Activated T-helper 17 cell treated with anti-CD3 and anti-CD28 coated beads, Interleukin-2, amount 50 U/mL, for 72 hours (primary cell): Measurements from ENCODE around the gene BLTP2. TPM values are rescaled to one million over a fixed set of nuclear protein-coding genes. Genes with fewer than 3 reads are reported as not detected.
"Not testable (repeated sequence)": the region's sequence is repeated elsewhere in the genome, so short reads cannot be mapped to it uniquely, and the experiment has no call there.

Source experiments
- ATAC-seq: fragments of 150-1000 bp; cut with Tn5 transposase; replicated peaks from 2 replicates; pipeline ENCODE4 v1.10.0; 2021; ENCODE audit warnings: mild to moderate bottlenecking, moderate library complexity
- H3K27ac Mint-ChIP-seq: one replicate; pipeline ENCODE4 v1.8.0; 2022; ENCODE audit warnings: mixed read lengths
- H3K27me3 Mint-ChIP-seq: one replicate; pipeline ENCODE4 v1.8.0; 2022; ENCODE audit warnings: mixed read lengths
- H3K36me3 Mint-ChIP-seq: one replicate; pipeline ENCODE4 v1.8.0; 2022; ENCODE audit warnings: low read depth, mild to moderate bottlenecking, mixed read lengths
- H3K4me1 Mint-ChIP-seq: one replicate; pipeline ENCODE4 v1.8.0; 2022; ENCODE audit warnings: mixed read lengths
- H3K4me3 Mint-ChIP-seq: one replicate; pipeline ENCODE4 v1.8.0; 2022; ENCODE audit warnings: mild to moderate bottlenecking, mixed read lengths
- H3K9me3 Mint-ChIP-seq: one replicate; pipeline ENCODE4 v1.8.0; 2022; ENCODE audit warnings: mixed read lengths
- total RNA-seq, 2 donors: library from RNA; stranded (reverse); gene quantifications; one replicate each; pipeline ENCODE4 v1.2.3, GENCODE V29; 2022

BLTP2 gene
- total RNA-seq, 2 donors from 2014 or later, result 134 to 226 TPM

GRCh38 chr17:28626818-28627217 lies 18.1 kb downstream of the BLTP2 start:
- no peak overlapping the region for H3K4me3 Mint-ChIP-seq
- peaks cover 96% of the 10 kb centered on the region for H3K36me3 Mint-ChIP-seq
- no peak for ATAC-seq
- H3K27me3 Mint-ChIP-seq, result no peaks in the 10 kb centered on the region
- H3K27ac Mint-ChIP-seq, result peak overlapping the region; percentile 61
- H3K4me1 Mint-ChIP-seq, result peaks cover 10% of the 10 kb centered on the region
- H3K9me3 Mint-ChIP-seq, result no peaks in the 10 kb centered on the region

DNA sequence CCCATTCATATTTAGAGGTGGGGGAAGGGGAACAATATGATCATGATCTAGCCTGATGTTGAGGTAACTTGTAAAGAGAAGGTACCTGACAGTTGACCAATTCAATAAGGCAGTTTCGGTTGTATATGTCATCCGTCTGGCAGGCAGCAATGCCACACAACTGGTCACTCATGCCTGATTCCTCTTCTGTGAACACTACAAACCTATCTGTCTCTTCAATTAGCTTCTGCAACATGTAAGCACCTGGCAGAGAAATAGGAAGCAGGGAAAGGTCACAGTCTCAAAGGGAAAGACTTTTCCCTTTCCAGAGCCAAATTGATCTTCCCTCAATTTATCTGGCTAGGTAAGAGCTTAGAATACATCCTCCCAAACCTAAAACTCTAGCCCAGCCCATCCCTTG lies 20.8 kb downstream of the BLTP2 start:
- Mint-ChIP-seq H3K36me3 (peaks cover 97% of the 10 kb centered on the region), H3K27ac (no peak overlapping the region), H3K9me3 (no peaks in the 10 kb centered on the region), H3K4me1 (peaks cover 10% of the 10 kb centered on the region), H3K4me3 (no peak overlapping the region), H3K27me3 (no peaks in the 10 kb centered on the region)
- ATAC-seq, result no peak

GRCh38 chr17:28623696-28624095 lies 21.3 kb downstream of the BLTP2 start:
- ATAC-seq, result no peak
- Mint-ChIP-seq H3K9me3 (no peaks in the 10 kb centered on the region), H3K4me3 (no peak overlapping the region), H3K36me3 (peaks cover 100% of the 10 kb centered on the region), H3K27me3 (no peaks in the 10 kb centered on the region), H3K27ac (no peak overlapping the region), H3K4me1 (peaks cover 10% of the 10 kb centered on the region)

DNA sequence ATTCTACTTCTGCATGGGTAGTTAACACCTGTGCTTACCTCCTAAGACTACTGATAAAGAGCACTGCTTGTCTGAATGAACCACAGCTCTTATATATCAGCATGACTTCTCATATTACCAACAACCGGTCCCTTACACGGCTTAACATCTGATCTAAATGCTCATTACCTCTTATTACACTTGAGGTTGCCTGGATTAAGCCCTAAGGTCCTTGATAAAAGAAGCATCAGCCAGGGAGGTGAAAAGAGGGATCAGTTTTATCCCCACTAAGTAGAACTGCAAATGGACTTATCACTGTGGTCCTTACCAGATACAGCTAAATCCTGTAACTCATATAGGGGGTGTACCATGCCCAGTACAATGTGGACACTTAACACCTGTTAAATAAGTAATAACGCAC lies 22.8 kb downstream of the BLTP2 start:
- Mint-ChIP-seq H3K27me3 (no peaks in the 10 kb centered on the region), H3K9me3 (no peaks in the 10 kb centered on the region), H3K4me1 (peaks cover 10% of the 10 kb centered on the region), H3K36me3 (peaks cover 100% of the 10 kb centered on the region), H3K4me3 (no peak overlapping the region), H3K27ac (peak overlapping the region; percentile 10)
- no peak for ATAC-seq

DNA sequence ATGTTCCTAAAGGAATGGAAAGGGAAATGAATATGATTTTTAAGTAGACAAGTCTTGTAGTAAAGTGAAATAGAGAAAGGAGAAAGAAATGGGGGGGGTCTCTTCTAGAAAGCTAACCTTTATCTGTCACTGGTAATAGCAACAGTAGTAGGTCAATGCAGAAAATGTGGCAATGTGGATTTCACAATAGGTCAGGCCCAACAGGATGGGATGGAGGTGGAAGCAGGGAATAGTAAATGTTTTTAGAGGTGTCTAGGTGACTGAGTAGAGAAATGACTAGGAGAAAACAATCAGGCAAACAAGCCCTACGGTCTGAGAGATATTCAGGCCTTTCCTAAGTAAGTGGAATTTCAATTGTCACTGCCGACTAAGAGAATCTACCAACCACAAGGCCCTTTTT lies 24.9 kb downstream of the BLTP2 start:
- ATAC-seq, result no peak
- Mint-ChIP-seq H3K36me3 (peaks cover 100% of the 10 kb centered on the region), H3K27ac (no peak overlapping the region), H3K9me3 (no peaks in the 10 kb centered on the region), H3K4me1 (no peaks in the 10 kb centered on the region), H3K4me3 (no peak overlapping the region), H3K27me3 (no peaks in the 10 kb centered on the region)

DNA sequence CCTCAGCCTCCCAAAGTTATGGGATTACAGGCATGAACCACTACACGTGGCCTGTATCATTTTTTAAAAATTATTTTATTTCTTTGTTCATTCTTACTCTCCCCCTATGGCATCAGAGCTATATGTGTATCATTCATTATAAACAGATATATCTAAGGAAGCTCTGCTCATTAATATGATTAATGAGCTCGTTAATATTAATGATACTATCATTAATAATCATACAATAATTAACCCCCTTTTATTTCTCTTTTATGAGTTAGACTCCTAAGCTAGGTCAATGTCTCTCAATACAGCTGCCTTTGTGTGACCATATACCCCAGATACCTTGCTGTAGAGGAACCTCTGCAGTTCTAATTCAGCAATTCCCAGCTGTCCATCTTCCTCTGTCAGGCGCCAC lies 26.5 kb downstream of the BLTP2 start:
- no peak for ATAC-seq
- no peak overlapping the region for H3K27ac Mint-ChIP-seq
- no peaks in the 10 kb centered on the region for H3K9me3 Mint-ChIP-seq
- H3K27me3 Mint-ChIP-seq, result no peaks in the 10 kb centered on the region
- no peaks in the 10 kb centered on the region for H3K4me1 Mint-ChIP-seq
- H3K36me3 Mint-ChIP-seq, result peaks cover 100% of the 10 kb centered on the region
- H3K4me3 Mint-ChIP-seq, result no peak overlapping the region

GRCh38 chr17:28616281-28616680 lies 28.7 kb downstream of the BLTP2 start:
- ATAC-seq, result no peak
- Mint-ChIP-seq H3K4me1 (no peaks in the 10 kb centered on the region), H3K27me3 (no peaks in the 10 kb centered on the region), H3K27ac (peak overlapping the region; percentile 56), H3K9me3 (no peaks in the 10 kb centered on the region), H3K4me3 (no peak overlapping the region), H3K36me3 (peaks cover 98% of the 10 kb centered on the region)

DNA sequence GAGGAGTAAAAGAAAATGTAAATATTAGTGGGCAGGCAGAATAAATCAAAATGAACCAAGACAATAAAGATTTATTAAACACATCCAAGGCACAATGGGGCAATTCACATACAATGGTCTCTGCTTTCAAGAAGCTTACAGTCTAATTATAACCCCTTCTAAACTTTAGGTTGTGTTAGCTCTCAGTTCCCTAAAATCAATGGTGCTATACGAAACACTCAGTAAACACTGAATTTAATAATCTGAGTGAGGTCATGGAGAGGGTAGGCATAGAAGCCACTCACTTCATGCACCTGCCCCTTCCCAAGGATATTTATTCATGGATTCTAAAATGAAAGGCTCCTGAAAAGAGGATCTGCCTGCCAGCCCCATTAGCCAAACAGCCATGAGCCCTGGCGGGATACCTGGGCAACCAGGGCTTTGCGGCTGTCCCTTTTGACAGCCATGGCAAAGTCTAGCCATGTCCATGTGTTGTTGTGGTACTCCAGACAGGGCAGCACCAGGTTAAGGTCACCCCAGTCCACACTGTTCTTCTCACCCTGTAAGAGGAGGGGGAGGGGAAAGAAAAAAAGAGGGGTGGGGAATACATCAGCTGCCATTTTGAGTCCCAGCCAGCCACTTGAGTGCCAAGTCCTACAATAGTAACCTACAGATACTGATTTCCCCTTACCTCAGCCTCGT lies 29.6 kb downstream of the BLTP2 start:
- Mint-ChIP-seq H3K36me3 (peaks cover 98% of the 10 kb centered on the region), H3K4me1 (no peaks in the 10 kb centered on the region), H3K27ac (no peak overlapping the region), H3K27me3 (no peaks in the 10 kb centered on the region), H3K4me3 (no peak overlapping the region), H3K9me3 (no peaks in the 10 kb centered on the region)
- ATAC-seq, result no peak

DNA sequence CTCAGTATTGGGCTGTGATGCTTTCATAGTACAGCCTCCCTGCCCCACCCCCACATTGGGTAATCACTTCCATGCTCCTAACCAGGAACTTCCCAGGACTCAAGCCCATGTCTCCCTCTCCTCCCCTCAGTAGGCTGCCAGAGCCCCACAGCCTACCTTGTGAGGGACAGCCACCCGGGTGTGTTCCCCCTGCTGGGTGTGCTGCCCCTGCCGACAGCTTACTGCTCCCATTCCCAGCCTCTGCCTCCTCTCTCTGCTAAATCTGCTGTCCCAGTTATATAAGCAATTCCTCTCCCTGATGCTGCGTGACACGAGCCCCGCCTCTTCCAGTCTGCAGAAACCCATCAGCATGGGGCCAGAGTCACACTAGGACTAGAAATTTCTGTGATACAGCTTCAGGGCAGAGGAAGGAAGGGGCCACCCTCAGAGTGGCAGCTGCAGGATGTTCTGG lies 31.0 kb downstream of the BLTP2 start, which contains the start of gene RSKR:
Gene RSKR (minus strand): TSS at position 255 of the 451 bp plus-strand sequence. CDS start 24 bp downstream, at position 231.
- Mint-ChIP-seq H3K4me1 (no peaks in the 10 kb centered on the region), H3K36me3 (peaks cover 98% of the 10 kb centered on the region), H3K27me3 (no peaks in the 10 kb centered on the region), H3K27ac (peak within 1 kb of the TSS; percentile 43), H3K4me3 (no peak within 1 kb of the TSS), H3K9me3 (no peaks in the 10 kb centered on the region)
- ATAC-seq, result no peak

- no peaks in the 10 kb centered on the region for H3K4me1 Mint-ChIP-seq
- no peak overlapping the region for H3K4me3 Mint-ChIP-seq
- ATAC-seq, result peak; percentile 43
- no peak overlapping the region for H3K27ac Mint-ChIP-seq
- no peaks in the 10 kb centered on the region for H3K27me3 Mint-ChIP-seq
- no peaks in the 10 kb centered on the region for H3K9me3 Mint-ChIP-seq
- peaks cover 97% of the 10 kb centered on the region for H3K36me3 Mint-ChIP-seq
These were observed 31.8 kb downstream of the BLTP2 start for GRCh38 chr17:28612936-28613872.

GRCh38 chr17:28612531-28612930 lies 32.4 kb downstream of the BLTP2 start:
- Mint-ChIP-seq H3K4me1 (no peaks in the 10 kb centered on the region), H3K4me3 (no peak overlapping the region), H3K27me3 (no peaks in the 10 kb centered on the region), H3K9me3 (no peaks in the 10 kb centered on the region), H3K36me3 (peaks cover 90% of the 10 kb centered on the region), H3K27ac (no peak overlapping the region)
- ATAC-seq, result no peak

DNA sequence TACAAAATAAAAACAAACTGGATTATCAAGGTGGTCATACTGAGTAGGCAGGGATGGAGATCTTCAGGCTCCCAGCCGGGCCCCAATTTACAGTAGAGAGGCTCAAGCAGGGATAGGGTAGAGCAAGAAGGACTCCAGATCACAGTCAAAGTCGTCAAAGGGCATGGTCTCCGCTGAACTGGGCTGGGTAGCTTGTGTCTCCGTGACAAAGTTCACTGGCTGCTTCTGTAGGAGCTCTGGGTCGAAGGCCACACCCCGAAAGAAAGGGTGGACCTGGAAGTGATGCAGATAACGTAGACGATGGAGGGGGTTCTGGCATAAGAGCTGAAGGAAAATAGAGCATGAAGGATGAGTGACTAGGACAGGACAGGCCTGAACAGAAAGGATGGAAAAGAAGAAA lies 34.6 kb downstream of the BLTP2 start:
- Mint-ChIP-seq H3K4me1 (no peaks in the 10 kb centered on the region), H3K27me3 (no peaks in the 10 kb centered on the region), H3K9me3 (no peaks in the 10 kb centered on the region), H3K36me3 (peaks cover 74% of the 10 kb centered on the region), H3K4me3 (no peak overlapping the region), H3K27ac (peak overlapping the region; percentile 2)
- ATAC-seq, result no peak

GRCh38 chr17:28604031-28604430 lies 40.9 kb downstream of the BLTP2 start:
- not testable (repeated sequence) for H3K9me3 Mint-ChIP-seq, ATAC-seq, H3K27me3 Mint-ChIP-seq, H3K27ac Mint-ChIP-seq, H3K4me3 Mint-ChIP-seq, H3K4me1 Mint-ChIP-seq
- H3K36me3 Mint-ChIP-seq, result peaks cover 29% of the 10 kb centered on the region

GRCh38 chr17:28599311-28600184 lies 45.4 kb downstream of the BLTP2 start:
- H3K9me3 Mint-ChIP-seq, result no peaks in the 10 kb centered on the region

More at GRCh38 chr17:28599311-28600184, 45.4 kb downstream of the BLTP2 start:
- Mint-ChIP-seq H3K4me3 (peak overlapping the region; percentile 100), H3K27me3 (no peaks in the 10 kb centered on the region), H3K4me1 (peaks cover 18% of the 10 kb centered on the region), H3K27ac (peak overlapping the region; percentile 98), H3K36me3 (peaks cover 39% of the 10 kb centered on the region)
- peak; percentile 83 for ATAC-seq
